Measurements from ENCODE around the gene SGCE.

The SGCE gene

GRCh38 chr7:94660006-94660405 is 4.1 kb upstream of the SGCE start:
- no peak for DNase-seq (ENCODE audit: low spot score)

GRCh38 chr7:94658826-94659225 is 2.9 kb upstream of the SGCE start:
- no peak for DNase-seq (ENCODE audit: low spot score)

GRCh38 chr7:94657771-94658693 is 2.1 kb upstream of the SGCE start:
- peak; percentile 97 for DNase-seq (ENCODE audit: low spot score)

- peak; percentile 61 for DNase-seq (ENCODE audit: low spot score)
Observed at GRCh38 chr7:94656925-94657731, 1.2 kb upstream of the SGCE start.

GRCh38 chr7:94656658-94656924 is 658 bp upstream of the SGCE start:
- DNase-seq (ENCODE audit: low spot score), result no peak

GRCh38 chr7:94655126-94655847 is 646 bp downstream of the SGCE start:
- DNase-seq (ENCODE audit: low spot score), result peak; percentile 30

GRCh38 chr7:94654783-94655125 is 1.2 kb downstream of the SGCE start:
- no peak for DNase-seq (ENCODE audit: low spot score)

GRCh38 chr7:94650147-94651051 is 5.5 kb downstream of the SGCE start:
- DNase-seq (ENCODE audit: low spot score), result no peak

GRCh38 chr7:94649450-94649849 is 6.5 kb downstream of the SGCE start:
- DNase-seq (ENCODE audit: low spot score), result no peak

GRCh38 chr7:94648731-94649130 is 7.2 kb downstream of the SGCE start:
- no peak for DNase-seq (ENCODE audit: low spot score)

- no peak for DNase-seq (ENCODE audit: low spot score)
Observed at GRCh38 chr7:94647295-94647694, 8.6 kb downstream of the SGCE start.

GRCh38 chr7:94643771-94644545 is 12.0 kb downstream of the SGCE start:
- no peak for DNase-seq (ENCODE audit: low spot score)

- DNase-seq (ENCODE audit: low spot score), result no peak
Observed at GRCh38 chr7:94642838-94643653, 12.9 kb downstream of the SGCE start.

GRCh38 chr7:94639384-94639783 is 16.5 kb downstream of the SGCE start:
- DNase-seq (ENCODE audit: low spot score), result no peak

- DNase-seq (ENCODE audit: low spot score), result no peak
Observed at GRCh38 chr7:94635687-94636086, 20.2 kb downstream of the SGCE start.

GRCh38 chr7:94634502-94634901 is 21.4 kb downstream of the SGCE start:
- DNase-seq (ENCODE audit: low spot score), result no peak

GRCh38 chr7:94633687-94634086 is 22.2 kb downstream of the SGCE start:
- no peak for DNase-seq (ENCODE audit: low spot score)

GRCh38 chr7:94633014-94633341 is 23.0 kb downstream of the SGCE start:
- DNase-seq (ENCODE audit: low spot score), result no peak

- DNase-seq (ENCODE audit: low spot score), result no peak
Observed at GRCh38 chr7:94632338-94633013, 23.5 kb downstream of the SGCE start.

GRCh38 chr7:94630855-94631254 is 25.1 kb downstream of the SGCE start:
- DNase-seq (ENCODE audit: low spot score), result no peak
